Activated CD8-positive, alpha-beta T cell treated with anti-CD3 and anti-CD28 coated beads for 36 hours (primary cell): ENCODE measurements around the gene PCDH12. TPM values are rescaled to one million over a fixed set of nuclear protein-coding genes. Genes with fewer than 3 reads are reported as not detected.
A peak's percentile ranks its signal among the peaks of the same experiment; 100 is the strongest.

Source experiments
- ATAC-seq: fragments of 200-7000 bp; cut with Tn5 transposase; one replicate; pipeline ENCODE4 v1.10.0; 2021; ENCODE audit warnings: mild to moderate bottlenecking, moderate library complexity
- CTCF ChIA-PET: fragments of 350-600 bp; sonication (Branson Sonifier 250); formaldehyde crosslinking; loops from one replicate; lab custom pipeline; 2021; ENCODE audit warnings: antibody characterized with exemption; lab: Charles Lee
- POLR2A ChIA-PET: fragments of 350-600 bp; sonication (Branson Sonifier 250); formaldehyde crosslinking; loops from one replicate; lab custom pipeline; 2021; ENCODE audit warnings: antibody characterized with exemption; lab: Charles Lee
- DNase-seq: peaks from one replicate; pipeline ENCODE4 v3.0.0-alpha.2; 2020
- H3K27ac Mint-ChIP-seq: one replicate; pipeline ENCODE4 v1.8.0; 2021; ENCODE audit warnings: mild to moderate bottlenecking, mixed read lengths
- H3K27me3 Mint-ChIP-seq: one replicate; pipeline ENCODE4 v1.8.0; 2021; ENCODE audit warnings: mixed read lengths
- H3K36me3 Mint-ChIP-seq: one replicate; pipeline ENCODE4 v1.8.0; 2021; ENCODE audit warnings: low read depth, mixed read lengths
- H3K4me1 Mint-ChIP-seq: one replicate; pipeline ENCODE4 v1.8.0; 2021; ENCODE audit warnings: low read depth, mixed read lengths
- H3K4me3 Mint-ChIP-seq: one replicate; pipeline ENCODE4 v1.8.0; 2021; ENCODE audit warnings: mild to moderate bottlenecking, moderate library complexity, mixed read lengths
- H3K9me3 Mint-ChIP-seq: one replicate; pipeline ENCODE4 v1.8.0; 2021; ENCODE audit warnings: mixed read lengths
- intact Hi-C: fragments of 100-400 bp; cut with micrococcal nuclease; formaldehyde crosslinking; loops from one replicate; pipeline ENCODE4 v1.10.0; 2022
- total RNA-seq, 2 experiments: library from RNA; stranded (reverse); gene quantifications; one replicate each; pipeline ENCODE4 v1.2.3, GENCODE V29; 2021
- TF ChIP-seq, protein P1 (sequence below): fragments of 200-600 bp; IDR thresholded peaks from one replicate; pipeline ENCODE4 v1.8.0; 2022; ENCODE audit warnings: antibody characterized with exemption, mild to moderate bottlenecking

Gene PCDH12
- total RNA-seq, 2 experiments from 2014 or later, result 0.31 to 0.61 TPM

DNA sequence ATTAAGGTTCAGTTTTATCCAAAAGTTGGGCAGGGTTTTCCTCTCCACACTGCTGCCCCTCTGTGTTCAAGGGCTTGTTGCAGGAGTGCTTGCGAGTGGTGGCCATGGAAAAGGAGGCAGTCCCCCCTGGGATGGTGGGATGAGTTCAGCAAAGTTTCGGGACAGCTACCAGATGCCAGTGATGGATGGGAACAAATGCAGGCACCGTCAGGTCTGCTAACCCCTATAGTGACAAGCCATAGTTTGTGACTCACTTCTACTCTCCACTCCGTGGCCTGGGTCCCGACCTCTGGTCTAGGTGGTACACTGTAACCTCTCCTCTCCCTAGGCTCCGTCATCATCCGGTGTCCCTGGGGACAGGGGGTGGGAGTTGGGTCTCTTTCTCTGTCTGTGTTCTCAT is 7.1 kb upstream of the PCDH12 start:
- Mint-ChIP-seq H3K4me3 (no peak overlapping the region), H3K36me3 (no peaks in the 10 kb centered on the region), H3K9me3 (no peaks in the 10 kb centered on the region), H3K27me3 (no peaks in the 10 kb centered on the region), H3K27ac (no peak overlapping the region), H3K4me1 (peaks cover 28% of the 10 kb centered on the region)
- ATAC-seq (no peak), DNase-seq (no peak)
- intact Hi-C loops, result no loop called here
- CTCF ChIA-PET, result interaction anchor here (1.2 to 9.3 kb wide), 4 partner anchors 49 to 346 kb away, joined by 3 to 204 read pairs (median 4); partner anchors contain the start of gene DIAPH1
- POLR2A ChIA-PET, result no interaction called here
- TF ChIP-seq, protein P1, sequence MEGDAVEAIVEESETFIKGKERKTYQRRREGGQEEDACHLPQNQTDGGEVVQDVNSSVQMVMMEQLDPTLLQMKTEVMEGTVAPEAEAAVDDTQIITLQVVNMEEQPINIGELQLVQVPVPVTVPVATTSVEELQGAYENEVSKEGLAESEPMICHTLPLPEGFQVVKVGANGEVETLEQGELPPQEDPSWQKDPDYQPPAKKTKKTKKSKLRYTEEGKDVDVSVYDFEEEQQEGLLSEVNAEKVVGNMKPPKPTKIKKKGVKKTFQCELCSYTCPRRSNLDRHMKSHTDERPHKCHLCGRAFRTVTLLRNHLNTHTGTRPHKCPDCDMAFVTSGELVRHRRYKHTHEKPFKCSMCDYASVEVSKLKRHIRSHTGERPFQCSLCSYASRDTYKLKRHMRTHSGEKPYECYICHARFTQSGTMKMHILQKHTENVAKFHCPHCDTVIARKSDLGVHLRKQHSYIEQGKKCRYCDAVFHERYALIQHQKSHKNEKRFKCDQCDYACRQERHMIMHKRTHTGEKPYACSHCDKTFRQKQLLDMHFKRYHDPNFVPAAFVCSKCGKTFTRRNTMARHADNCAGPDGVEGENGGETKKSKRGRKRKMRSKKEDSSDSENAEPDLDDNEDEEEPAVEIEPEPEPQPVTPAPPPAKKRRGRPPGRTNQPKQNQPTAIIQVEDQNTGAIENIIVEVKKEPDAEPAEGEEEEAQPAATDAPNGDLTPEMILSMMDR, result no peak

DNA sequence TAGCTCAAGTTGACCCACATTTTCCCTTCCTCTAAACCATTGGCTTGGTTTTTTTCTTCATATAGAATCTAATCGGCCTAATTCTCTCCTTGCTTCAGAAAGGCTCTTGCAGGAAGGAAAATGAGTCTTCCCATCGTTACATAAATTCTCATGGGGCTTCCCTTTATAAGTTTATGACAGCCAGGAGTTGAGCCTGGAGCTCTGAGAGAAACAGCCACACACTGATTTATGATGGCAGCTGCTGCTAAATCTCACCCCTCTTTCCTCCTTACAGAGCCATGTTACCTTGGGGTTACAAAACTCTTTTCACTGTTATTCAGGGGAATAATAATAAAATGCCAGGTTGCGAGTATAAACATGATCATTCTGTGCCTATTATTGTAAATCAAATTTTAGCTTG is 5.7 kb upstream of the PCDH12 start:
- ChIA-PET POLR2A (no interaction called here), CTCF (interaction anchor here (1.0 to 9.3 kb wide), 10 partner anchors 16 to 298 kb away, joined by 3 to 204 read pairs (median 5); partner anchors contain the start of gene PCDH1)
- DNase-seq (no peak), ATAC-seq (no peak)
- Mint-ChIP-seq H3K36me3 (no peaks in the 10 kb centered on the region), H3K9me3 (no peaks in the 10 kb centered on the region), H3K27me3 (no peaks in the 10 kb centered on the region), H3K4me1 (peaks cover 37% of the 10 kb centered on the region), H3K27ac (no peak overlapping the region), H3K4me3 (no peak overlapping the region)
- TF ChIP-seq, protein P1, result no peak
- intact Hi-C loops, result loop anchor here (5.0 kb wide), 1 partner anchor 81 kb away; no protein-coding TSS in a partner anchor

DNA sequence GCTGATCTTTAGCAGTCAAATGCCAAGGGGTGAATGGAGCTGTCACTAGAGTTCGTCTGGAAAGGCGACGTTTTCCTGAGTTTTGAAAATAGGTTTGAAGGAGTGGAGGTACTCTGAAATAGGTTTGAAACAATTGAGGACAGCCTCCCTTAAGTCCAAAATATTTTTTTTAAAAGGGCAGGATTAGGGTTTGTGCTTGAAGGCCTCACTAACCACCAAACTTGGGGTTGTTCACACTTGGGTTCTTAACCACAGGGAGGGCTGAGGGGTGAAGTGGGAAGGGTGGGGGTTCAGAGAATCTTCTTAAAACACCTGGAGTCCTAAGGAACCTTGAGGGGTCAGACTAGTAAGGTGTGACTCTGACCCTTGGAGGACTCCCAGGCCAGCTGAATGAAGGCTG is 3.5 kb upstream of the PCDH12 start:
- Mint-ChIP-seq H3K36me3 (peaks cover 1% of the 10 kb centered on the region), H3K27me3 (no peaks in the 10 kb centered on the region), H3K9me3 (no peaks in the 10 kb centered on the region), H3K27ac (peak overlapping the region; percentile 80), H3K4me1 (peaks cover 45% of the 10 kb centered on the region), H3K4me3 (no peak overlapping the region)
- ATAC-seq (no peak), DNase-seq (no peak)
- ChIA-PET CTCF (interaction anchor here (0.6 to 9.3 kb wide), 63 partner anchors 9 to 369 kb away, joined by 3 to 204 read pairs (median 5); partner anchors contain the start of genes DELE1, FCHSD1, HDAC3 and PCDH1), POLR2A (interaction anchor here (0.6 to 2.0 kb wide), 7 partner anchors 8 to 1992 kb away, joined by 3 to 14 read pairs (median 4); partner anchors contain the start of genes DELE1 and RNF14)
- intact Hi-C loops, result loop anchor here (2.0 to 5.0 kb wide), 2 partner anchors 79 to 269 kb away; no protein-coding TSS in a partner anchor
- TF ChIP-seq, protein P1, result no peak

DNA sequence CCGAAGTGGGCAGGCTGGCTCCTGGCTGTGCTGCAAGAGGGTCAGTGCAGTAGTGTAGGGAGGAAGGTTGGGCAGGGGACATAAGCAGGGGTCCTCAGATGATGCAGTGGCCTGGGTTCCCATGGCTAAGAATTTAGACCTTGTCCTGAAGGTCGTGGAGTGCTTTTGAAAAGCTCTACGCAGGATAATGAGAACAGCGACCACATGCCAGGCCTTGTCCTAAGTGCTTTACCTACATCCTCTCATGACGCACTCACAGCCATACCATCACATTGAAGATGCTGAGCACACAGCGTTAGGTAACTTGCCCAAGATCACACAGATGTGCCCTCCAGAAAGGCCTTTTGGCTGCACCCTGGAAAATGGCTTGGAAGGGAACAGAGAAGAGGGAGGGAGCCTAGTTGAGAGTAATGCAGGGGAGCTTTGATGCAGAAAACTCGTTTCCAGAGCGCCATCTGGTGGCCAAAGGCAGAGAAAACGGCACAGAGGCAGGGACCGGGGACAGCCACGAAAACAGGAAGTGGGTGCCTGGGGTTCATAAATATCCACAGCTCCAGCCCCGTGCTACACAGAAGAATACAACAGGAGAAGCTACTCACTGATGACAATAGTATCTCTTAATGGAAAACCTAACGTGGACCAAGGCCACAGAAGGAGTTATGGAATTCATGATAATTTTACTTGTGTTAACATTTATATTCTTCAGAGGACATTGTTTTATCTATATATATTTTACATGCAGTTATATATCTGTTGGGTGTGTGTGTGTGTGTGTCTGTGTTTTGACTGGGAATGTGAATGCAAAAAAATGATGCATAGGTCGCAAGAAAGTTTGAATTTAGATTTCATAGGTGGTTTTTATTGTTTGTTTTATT is 2.7 kb upstream of the PCDH12 start:
- intact Hi-C loops, result loop anchor here (2.0 to 5.0 kb wide), 2 partner anchors 78 to 268 kb away; no protein-coding TSS in a partner anchor
- DNase-seq (peak; percentile 94), ATAC-seq (peak; percentile 88)
- ChIA-PET CTCF (interaction anchor here (0.6 to 9.3 kb wide), 76 partner anchors 9 to 368 kb away, joined by 3 to 204 read pairs (median 4); partner anchors contain the start of genes DELE1, FCHSD1, HDAC3 and PCDH1), POLR2A (interaction anchor here (0.6 to 2.0 kb wide), 11 partner anchors 9 to 1992 kb away, joined by 3 to 14 read pairs (median 4); partner anchors contain the start of genes DELE1 and RNF14)
- Mint-ChIP-seq H3K36me3 (peaks cover 1% of the 10 kb centered on the region), H3K9me3 (no peaks in the 10 kb centered on the region), H3K4me1 (peaks cover 45% of the 10 kb centered on the region), H3K4me3 (peak overlapping the region; percentile 44), H3K27ac (peak overlapping the region; percentile 80), H3K27me3 (no peaks in the 10 kb centered on the region)
- TF ChIP-seq, protein P1, result peak; percentile 62
